NCI-H446 treated with DMSO at 0.1 percent for 48 hours (cell line): ENCODE results near the gene CDKL4.
A peak's percentile ranks its signal among the peaks of the same experiment; 100 is the strongest.
"Not testable (repeated sequence)": the region's sequence is repeated elsewhere in the genome, so short reads cannot be mapped to it uniquely, and the experiment has no call there.

Experiments used
- DNase-seq: peaks from one replicate; lab custom pipeline; 2025; lab: John Stamatoyannopoulos, UW

CDKL4 gene

DNA sequence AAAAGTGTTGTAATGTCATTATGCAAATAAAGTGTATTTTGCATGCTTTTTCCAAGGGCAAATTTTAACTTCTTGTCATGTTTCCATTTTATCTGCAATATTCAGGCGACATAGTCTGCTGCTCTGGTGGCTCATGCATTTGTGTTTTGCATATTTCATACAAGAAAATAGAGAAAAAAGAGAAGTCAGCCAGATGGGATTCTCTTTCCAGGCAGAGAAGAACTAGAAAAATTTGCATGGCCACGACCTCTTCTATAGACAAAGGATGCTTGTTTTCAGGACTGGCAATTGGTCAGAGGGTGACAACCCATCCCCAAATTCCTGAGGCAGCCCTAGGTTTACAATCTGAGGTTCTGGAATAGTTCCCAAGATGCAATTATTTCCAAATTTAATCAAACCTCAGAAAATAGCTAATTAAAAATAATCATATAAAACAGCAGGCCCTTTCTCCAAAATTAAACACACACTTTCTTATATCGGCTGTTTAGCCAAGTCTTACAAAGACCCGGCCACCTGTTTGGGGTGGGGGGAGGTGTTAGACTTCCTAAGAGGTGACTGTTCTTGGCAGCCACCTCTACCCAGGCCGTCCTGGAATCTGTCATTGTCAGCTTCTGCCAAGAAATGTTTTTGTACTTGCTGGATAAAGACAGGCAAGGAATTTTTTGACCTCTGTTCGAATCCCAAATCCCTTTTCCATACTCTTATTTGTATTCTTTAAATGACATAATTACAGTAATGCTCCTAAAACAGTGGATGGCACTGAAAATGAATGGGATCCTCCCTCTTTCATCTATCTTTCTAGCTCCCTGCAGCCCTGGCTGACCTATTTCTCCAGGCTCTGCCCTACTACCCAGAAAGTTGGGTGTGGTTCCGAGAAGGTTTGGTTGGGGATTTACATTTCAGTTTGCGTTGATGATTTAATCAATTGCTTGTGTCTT lies 102.2 kb downstream of the CDKL4 start:
- DNase-seq: peak; percentile 33

DNA sequence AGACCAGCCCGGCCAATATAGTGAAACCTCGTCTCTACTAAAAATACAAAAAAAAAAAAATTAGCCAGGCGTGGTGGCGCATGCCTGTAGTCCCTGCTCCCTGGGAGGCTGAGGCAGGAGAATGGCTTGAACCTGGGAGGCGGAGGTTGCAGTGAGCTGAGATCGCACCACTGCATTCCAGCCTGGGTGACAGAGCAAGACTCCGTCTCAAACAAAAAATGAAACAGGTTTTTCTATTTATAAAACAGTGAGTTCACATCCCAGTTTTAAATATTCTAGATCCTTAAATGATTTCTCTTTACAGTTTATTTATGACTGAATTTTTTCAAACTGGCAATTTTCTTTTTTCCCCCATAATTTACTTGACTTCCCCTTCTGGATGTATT lies 102.8 kb downstream of the CDKL4 start:
- DNase-seq: not testable (repeated sequence)

DNA sequence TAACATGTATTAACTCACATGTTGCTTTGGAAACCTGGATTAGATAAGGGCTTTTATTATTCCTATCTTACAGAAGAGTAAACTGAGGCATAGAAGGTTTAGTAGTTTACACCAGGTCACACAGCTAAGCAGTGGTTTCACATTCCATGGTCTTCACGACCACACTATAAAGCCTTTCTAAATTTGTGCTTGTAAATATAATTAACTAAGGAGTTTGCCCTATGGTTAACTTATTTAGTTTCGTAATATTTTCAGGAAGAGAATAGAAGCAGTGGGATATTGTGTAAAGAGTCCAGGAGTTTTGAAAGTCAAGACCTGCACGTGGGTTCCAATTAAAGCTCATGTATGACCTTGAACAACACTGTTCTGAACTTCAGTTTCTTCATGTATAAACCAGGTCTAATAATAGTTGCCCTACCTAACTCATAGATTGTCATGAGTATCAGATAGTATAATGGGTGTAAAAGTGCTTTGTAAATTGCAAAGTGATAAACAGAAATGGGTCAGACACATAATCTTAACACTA lies 103.4 kb downstream of the CDKL4 start:
- DNase-seq: no peak

DNA sequence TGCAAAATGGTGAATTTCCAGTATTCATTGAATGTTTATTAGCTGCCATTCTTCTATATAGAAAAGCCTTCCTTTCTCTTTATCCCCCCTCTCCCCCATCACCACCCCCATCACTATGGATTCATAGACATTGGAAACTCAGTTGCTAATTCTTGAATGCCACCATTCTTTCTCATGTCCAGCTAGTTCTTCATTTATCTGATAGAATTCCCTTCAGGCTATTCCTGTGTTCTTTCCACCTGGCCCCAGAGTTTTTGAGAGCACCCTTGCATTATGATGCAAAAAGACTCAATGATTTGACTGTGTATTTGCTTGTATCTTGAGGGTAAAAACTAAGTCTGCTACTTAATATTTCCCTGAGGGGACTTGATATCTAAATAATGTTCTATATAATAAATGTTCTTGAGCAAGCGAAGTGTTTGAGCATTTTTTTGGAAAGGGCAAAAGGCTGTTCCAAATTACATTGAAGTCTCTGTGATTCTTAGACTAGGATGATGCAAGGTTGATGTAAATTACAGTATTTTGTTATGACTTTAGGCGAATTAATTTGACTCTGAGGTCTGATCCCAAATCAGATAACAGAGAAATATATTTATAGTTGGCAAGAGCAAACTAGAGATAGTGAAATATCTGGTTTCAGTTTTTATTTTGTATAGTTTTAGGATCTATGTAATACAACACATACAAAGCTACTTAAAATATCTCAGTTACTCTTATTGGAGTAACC lies 104.1 kb downstream of the CDKL4 start:
- no peak for DNase-seq

DNA sequence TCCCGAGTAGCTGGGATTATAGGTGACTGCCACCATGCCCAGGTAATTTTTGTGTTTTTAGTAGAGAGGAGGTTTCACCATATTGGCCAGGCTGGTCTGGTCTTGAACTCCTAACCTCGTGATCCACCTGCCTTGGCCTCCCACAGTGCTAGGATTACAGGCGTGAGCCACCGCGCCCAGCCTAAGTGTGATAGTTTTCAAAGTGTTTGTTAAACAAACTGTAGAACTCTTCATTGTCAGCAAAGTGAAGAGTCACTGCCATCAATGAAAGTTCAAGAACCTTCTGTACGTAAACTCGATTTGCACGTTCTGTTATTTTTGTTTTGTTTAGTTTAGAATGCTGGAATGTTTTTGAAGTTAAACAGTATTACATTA lies 104.9 kb downstream of the CDKL4 start:
- no peak for DNase-seq

DNA sequence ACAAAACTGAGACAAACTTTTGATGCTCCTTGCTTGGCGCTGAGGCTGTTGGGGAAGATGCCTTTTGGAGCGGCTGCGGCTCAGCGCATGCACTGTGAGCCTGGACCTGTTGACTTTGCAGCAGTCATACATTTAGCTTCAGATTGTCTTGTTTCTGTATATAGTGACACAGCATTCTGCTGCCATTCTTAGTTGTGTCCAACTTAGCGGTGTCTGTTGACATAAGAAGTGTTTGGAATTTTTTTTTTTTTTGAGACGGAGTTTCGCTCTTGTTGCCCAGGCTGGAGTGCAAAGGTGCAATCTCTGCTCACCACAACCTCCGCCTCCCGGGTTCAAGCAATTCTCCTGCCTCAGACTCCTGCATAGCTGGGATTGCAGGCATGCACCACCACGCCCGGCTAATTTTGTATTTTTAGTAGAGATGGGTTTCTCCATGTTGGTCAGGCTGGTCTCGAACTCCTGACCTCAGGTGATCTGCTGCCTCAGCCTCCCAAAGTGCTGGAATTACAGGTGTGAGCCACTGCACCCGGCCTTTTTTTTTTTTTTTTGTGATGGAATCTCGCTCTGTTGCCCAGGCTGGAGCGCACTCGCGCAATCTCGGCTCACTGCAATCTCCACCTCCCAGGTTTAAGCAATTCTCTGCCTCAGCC lies 105.5 kb downstream of the CDKL4 start:
- DNase-seq: not testable (repeated sequence)

DNA sequence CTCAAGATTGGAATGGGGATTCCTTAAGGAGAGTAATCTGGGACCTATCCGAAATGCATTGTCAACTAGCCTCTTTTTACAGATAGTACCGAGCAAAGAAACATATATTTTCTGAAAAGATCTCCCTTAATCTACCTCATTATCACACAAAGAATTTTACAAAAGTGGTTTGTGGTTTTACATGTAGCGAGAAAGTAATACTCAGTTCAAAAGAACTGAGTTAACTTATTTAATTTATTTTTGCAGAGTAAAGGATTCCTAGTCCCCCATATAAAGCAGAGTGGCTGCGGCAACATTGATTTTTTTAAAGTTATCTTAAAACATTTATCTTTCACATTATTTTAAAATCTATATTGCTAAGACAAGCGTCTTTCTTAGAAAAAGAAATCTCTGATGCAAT lies 107.0 kb downstream of the CDKL4 start:
- no peak for DNase-seq

DNA sequence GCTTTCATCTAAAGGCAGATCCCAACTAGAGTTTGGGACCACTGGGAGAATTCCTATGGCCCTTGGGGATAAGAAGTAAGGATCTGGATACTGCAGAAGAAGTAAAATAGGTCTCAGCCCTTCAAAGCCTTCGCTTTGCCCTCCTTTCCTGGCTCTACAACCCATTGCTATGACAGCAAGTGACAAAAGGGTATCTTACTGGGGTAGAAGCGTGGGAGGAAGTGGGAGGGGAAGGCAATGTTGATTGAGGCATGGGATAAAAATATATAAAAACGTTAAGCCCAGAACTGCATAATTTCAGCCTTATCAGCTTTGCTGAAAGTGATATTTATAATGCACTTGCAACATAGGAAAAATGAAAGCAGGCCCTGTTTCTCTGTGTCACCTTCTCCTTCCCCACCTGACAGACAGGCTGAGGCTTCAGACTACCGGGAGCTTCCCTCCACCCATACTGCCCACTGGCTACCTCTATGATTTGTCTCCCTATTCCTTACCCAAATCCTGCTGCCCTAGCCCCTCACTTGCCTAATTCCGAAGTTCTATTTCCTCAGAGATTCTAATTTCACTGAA lies 108.0 kb downstream of the CDKL4 start:
- no peak for DNase-seq

DNA sequence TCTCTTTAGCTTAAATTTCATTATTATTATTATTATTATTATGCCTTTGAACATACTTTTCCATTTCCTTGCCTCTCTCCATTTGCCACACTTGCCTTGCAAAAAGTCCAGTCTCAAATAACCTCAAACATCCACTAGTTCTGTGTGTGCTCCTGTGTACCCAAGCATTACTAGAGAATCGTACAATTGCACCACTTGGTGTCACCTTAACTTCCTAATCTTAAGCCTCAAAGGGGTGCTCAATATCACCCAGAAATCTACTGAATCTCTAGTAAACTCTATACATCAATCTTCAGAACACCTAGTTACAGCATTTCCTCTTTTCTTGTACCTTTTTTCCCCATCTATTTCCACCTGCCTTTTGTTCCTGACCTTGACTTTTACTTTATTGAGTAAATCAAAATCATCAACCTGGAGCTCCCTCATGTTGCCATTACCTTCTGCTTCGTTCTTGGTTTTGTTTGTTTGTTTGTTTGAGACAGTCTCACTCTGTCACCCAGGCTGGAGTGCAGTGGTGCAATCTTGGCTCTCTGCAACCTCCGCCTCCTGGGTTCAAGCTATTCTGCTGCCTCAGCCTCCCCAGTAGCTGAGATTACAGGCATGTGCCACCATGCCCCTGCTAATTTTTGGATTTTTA lies 110.4 kb downstream of the CDKL4 start:
- no peak for DNase-seq

DNA sequence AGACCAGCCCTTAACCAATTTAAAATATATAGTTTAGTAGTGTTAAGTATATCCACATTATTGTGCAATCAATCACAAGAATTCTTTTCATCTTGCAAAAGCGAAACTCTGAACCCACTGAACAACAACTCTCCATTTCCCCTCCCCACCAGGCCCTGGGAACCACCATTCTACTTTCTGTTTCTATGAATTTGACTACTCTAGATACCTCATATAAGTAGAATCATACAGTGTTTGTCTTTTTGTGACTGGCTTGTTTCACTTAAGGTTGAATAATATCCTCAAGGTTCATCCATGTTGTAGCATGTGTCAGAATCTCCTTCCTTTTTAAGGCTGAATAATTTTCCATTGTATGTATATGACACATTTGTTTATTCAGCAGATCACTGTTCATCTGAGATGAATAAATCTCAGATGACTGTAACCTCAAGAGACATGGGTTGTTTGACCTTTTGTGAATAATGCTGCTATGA lies 114.8 kb downstream of the CDKL4 start:
- DNase-seq: no peak

DNA sequence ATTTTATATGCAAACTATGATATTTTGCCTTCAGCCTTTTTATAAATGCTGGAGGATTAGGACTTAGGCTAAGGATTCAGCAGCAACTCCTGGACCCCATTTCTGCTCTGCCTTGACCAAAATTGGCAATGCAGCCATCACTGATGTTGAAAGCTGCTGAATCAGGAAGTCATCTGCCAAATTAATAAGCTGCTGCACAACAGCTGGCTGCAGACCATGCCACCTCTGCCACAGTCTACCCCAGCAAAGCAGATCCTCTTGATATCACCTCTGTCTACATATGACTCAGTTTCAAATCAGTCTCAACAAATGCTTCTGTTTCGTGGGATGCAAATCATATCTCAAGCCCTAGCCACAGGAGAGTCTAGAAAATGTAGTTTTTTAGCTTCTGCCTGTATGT lies 115.8 kb downstream of the CDKL4 start:
- no peak for DNase-seq
